HEK293 (cell line): ENCODE results near the gene KIAA1191.
A peak's percentile ranks its signal among the peaks of the same experiment; 100 is the strongest.

Experiments
- CTCF ChIA-PET: fragments of 350-600 bp; formaldehyde crosslinking; extraction: SDS; loops from one replicate; lab custom pipeline; 2021; ENCODE audit warnings: antibody characterized with exemption; lab: Yijun Ruan, JAX
- POLR2A ChIA-PET: fragments of 300-600 bp; formaldehyde crosslinking; extraction: SDS; loops from one replicate; lab custom pipeline; 2020; ENCODE audit warnings: antibody characterized with exemption, inconsistent platforms; lab: Yijun Ruan, JAX
- H3K27ac ChIP-seq: fragments of 200-500 bp; sonication (Bioruptor generic); 2 replicates; pipeline ENCODE4 v1.5.1; 2014; ENCODE audit warnings: low read depth, low read length, control low read depth, inconsistent platforms; ENCODE audit errors: extremely low read depth
- H3K36me3 ChIP-seq, 2 experiments: fragments of 200-500 bp in 1 of 2; sonication (Bioruptor generic) in 1 of 2; 1 replicate in 1 of 2; 2 replicates in 1 of 2; pipeline ENCODE4 v1.5.1; 2014 to 2017; ENCODE audit warnings: inconsistent platforms in 2 of 2, low read length in 2 of 2; ENCODE audit not compliant: control insufficient read depth in 2 of 2, insufficient read depth in 1 of 2
- H3K4me1 ChIP-seq: fragments of 200-500 bp; sonication (Bioruptor generic); 2 replicates; pipeline ENCODE4 v1.5.1; 2014; ENCODE audit warnings: mild to moderate bottlenecking, low read length, inconsistent platforms; ENCODE audit not compliant: control insufficient read depth, insufficient read depth
- H3K4me3 ChIP-seq: 2 replicates; pipeline ENCODE4 v1.5.1; 2011; ENCODE audit warnings: low read depth, mild to moderate bottlenecking, control low read depth, low read length, moderate library complexity
- H3K9me3 ChIP-seq: fragments of 200-500 bp; sonication (Bioruptor generic); 2 replicates; pipeline ENCODE4 v1.5.1; 2014; ENCODE audit warnings: low read depth, low read length, inconsistent platforms; ENCODE audit not compliant: control insufficient read depth, insufficient read depth
- CTCF ChIP-seq: fragments of 450-650 bp; formaldehyde crosslinking; IDR thresholded peaks from 2 replicates; pipeline ENCODE4 v1.5.1; 2016; ENCODE audit warnings: missing biosample characterization, missing genetic modification characterization
- EGR2 ChIP-seq: fragments of 450-650 bp; formaldehyde crosslinking; IDR thresholded peaks from 2 replicates; pipeline ENCODE4 v1.5.1; 2016; ENCODE audit warnings: low read depth, missing biosample characterization, missing genetic modification characterization
- ELK4 ChIP-seq: IDR thresholded peaks from 2 replicates; pipeline ENCODE4 v1.6.1; 2011; ENCODE audit warnings: mild to moderate bottlenecking, low read depth, low read length, borderline replicate concordance
- KLF1 ChIP-seq: fragments of 450-650 bp; formaldehyde crosslinking; IDR thresholded peaks from 2 replicates; pipeline ENCODE4 v1.5.1; 2016; ENCODE audit warnings: missing biosample characterization, missing genetic modification characterization
- KLF10 ChIP-seq: fragments of 450-650 bp; IDR thresholded peaks from 2 replicates; pipeline ENCODE4 v1.5.1; 2018; ENCODE audit warnings: missing biosample characterization, mild to moderate bottlenecking, missing genetic modification characterization
- ZEB2 ChIP-seq: fragments of 450-650 bp; formaldehyde crosslinking; IDR thresholded peaks from 2 replicates; pipeline ENCODE4 v1.5.1; 2016; ENCODE audit warnings: missing biosample characterization, missing genetic modification characterization
- ZFP37 ChIP-seq: fragments of 450-650 bp; formaldehyde crosslinking; IDR thresholded peaks from 2 replicates; pipeline ENCODE4 v1.5.1; 2016; ENCODE audit warnings: missing biosample characterization, missing genetic modification characterization
- ZNF10 ChIP-seq: fragments of 450-650 bp; formaldehyde crosslinking; IDR thresholded peaks from 2 replicates; pipeline ENCODE4 v1.5.1; 2017; ENCODE audit warnings: missing biosample characterization, missing genetic modification characterization
- ZNF148 ChIP-seq: fragments of 450-650 bp; formaldehyde crosslinking; IDR thresholded peaks from 2 replicates; pipeline ENCODE4 v1.5.0; 2017; ENCODE audit warnings: missing biosample characterization, missing genetic modification characterization, borderline replicate concordance
- ZNF19 ChIP-seq: fragments of 450-650 bp; formaldehyde crosslinking; IDR thresholded peaks from 2 replicates; pipeline ENCODE4; 2016; ENCODE audit warnings: missing biosample characterization, missing genetic modification characterization, low read depth
- ZNF341 ChIP-seq: fragments of 450-650 bp; formaldehyde crosslinking; IDR thresholded peaks from 2 replicates; pipeline ENCODE4; 2016; ENCODE audit warnings: low read depth, missing biosample characterization, missing genetic modification characterization
- ZNF394 ChIP-seq: fragments of 450-650 bp; formaldehyde crosslinking; IDR thresholded peaks from 2 replicates; pipeline ENCODE4 v1.5.1; 2016; ENCODE audit warnings: missing biosample characterization, missing genetic modification characterization, mild to moderate bottlenecking, moderate library complexity, borderline replicate concordance
- ZNF404 ChIP-seq: fragments of 450-650 bp; formaldehyde crosslinking; IDR thresholded peaks from 2 replicates; pipeline ENCODE4 v1.5.1; 2017; ENCODE audit warnings: missing biosample characterization, missing genetic modification characterization
- ZNF621 ChIP-seq: fragments of 450-650 bp; formaldehyde crosslinking; IDR thresholded peaks from 2 replicates; pipeline ENCODE4 v1.5.1; 2017; ENCODE audit warnings: missing biosample characterization, missing genetic modification characterization
- TF ChIP-seq, protein P1 (sequence below): fragments of 450-650 bp; formaldehyde crosslinking; IDR thresholded peaks from 2 replicates; pipeline ENCODE4 v1.5.1; 2017; ENCODE audit warnings: missing biosample characterization, mild to moderate bottlenecking, missing genetic modification characterization, moderate library complexity
- TF ChIP-seq, protein P2 (sequence below): fragments of 450-650 bp; formaldehyde crosslinking; conservative IDR thresholded peaks from 2 replicates; pipeline ENCODE4 v1.5.1; 2016; ENCODE audit warnings: low read depth, missing biosample characterization, missing genetic modification characterization
- TF ChIP-seq, protein P3 (sequence below): fragments of 450-650 bp; formaldehyde crosslinking; IDR thresholded peaks from 2 replicates; pipeline ENCODE4 v1.5.1; 2016; ENCODE audit warnings: missing biosample characterization, missing genetic modification characterization

Gene KIAA1191

GRCh38 chr5:176397736-176398420 lies 36.3 kb upstream of the KIAA1191 start:
- ChIA-PET POLR2A (no interaction called here), CTCF (interaction anchor here (0.5 kb wide), 1 partner anchor 61 kb away, joined by 3 read pairs; no protein-coding TSS in a partner anchor)
- H3K9me3 ChIP-seq: no peaks in the 10 kb centered on the region
- 0 out of 2 replicates have a peak, but pooled peaks cover 3% of the 10 kb centered on the region for H3K4me1 ChIP-seq
- no peak overlapping the region for H3K27ac ChIP-seq
- TF ChIP-seq ZNF19 (tag by site-specific recombination): no peak
- TF ChIP-seq ZFP37: no peak
- no peak for TF ChIP-seq ZNF341 (tag by site-specific recombination)
- TF ChIP-seq ZEB2 (tag by site-specific recombination): no peak
- no peak for TF ChIP-seq ELK4
- no peak for TF ChIP-seq ZNF10 (tag by site-specific recombination)
- TF ChIP-seq, protein P1, sequence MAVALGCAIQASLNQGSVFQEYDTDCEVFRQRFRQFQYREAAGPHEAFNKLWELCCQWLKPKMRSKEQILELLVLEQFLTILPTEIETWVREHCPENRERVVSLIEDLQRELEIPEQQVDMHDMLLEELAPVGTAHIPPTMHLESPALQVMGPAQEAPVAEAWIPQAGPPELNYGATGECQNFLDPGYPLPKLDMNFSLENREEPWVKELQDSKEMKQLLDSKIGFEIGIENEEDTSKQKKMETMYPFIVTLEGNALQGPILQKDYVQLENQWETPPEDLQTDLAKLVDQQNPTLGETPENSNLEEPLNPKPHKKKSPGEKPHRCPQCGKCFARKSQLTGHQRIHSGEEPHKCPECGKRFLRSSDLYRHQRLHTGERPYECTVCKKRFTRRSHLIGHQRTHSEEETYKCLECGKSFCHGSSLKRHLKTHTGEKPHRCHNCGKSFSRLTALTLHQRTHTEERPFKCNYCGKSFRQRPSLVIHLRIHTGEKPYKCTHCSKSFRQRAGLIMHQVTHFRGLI (tag by site-specific recombination): no peak
- TF ChIP-seq, protein P2, sequence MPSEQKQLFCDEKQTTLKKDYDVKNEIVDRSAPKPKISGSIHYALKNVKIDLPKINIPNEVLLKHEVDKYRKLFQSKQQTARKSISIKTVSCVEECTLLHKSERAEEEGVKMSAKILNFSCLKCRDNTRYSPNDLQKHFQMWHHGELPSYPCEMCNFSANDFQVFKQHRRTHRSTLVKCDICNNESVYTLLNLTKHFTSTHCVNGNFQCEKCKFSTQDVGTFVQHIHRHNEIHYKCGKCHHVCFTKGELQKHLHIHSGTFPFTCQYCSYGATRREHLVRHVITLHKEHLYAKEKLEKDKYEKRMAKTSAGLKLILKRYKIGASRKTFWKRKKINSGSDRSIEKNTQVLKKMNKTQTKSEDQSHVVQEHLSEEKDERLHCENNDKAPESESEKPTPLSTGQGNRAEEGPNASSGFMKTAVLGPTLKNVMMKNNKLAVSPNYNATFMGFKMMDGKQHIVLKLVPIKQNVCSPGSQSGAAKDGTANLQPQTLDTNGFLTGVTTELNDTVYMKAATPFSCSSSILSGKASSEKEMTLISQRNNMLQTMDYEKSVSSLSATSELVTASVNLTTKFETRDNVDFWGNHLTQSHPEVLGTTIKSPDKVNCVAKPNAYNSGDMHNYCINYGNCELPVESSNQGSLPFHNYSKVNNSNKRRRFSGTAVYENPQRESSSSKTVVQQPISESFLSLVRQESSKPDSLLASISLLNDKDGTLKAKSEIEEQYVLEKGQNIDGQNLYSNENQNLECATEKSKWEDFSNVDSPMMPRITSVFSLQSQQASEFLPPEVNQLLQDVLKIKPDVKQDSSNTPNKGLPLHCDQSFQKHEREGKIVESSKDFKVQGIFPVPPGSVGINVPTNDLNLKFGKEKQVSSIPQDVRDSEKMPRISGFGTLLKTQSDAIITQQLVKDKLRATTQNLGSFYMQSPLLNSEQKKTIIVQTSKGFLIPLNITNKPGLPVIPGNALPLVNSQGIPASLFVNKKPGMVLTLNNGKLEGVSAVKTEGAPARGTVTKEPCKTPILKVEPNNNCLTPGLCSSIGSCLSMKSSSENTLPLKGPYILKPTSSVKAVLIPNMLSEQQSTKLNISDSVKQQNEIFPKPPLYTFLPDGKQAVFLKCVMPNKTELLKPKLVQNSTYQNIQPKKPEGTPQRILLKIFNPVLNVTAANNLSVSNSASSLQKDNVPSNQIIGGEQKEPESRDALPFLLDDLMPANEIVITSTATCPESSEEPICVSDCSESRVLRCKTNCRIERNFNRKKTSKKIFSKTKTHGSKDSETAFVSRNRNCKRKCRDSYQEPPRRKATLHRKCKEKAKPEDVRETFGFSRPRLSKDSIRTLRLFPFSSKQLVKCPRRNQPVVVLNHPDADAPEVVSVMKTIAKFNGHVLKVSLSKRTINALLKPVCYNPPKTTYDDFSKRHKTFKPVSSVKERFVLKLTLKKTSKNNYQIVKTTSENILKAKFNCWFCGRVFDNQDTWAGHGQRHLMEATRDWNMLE (tag by site-specific recombination): no peak
- no peak for TF ChIP-seq ZNF621
- no peak for TF ChIP-seq ZNF394 (tag by site-specific recombination)
- TF ChIP-seq EGR2 (tag by site-specific recombination): peak; percentile 47; the same call in 1 of the 2 replicates
- TF ChIP-seq, protein P3, sequence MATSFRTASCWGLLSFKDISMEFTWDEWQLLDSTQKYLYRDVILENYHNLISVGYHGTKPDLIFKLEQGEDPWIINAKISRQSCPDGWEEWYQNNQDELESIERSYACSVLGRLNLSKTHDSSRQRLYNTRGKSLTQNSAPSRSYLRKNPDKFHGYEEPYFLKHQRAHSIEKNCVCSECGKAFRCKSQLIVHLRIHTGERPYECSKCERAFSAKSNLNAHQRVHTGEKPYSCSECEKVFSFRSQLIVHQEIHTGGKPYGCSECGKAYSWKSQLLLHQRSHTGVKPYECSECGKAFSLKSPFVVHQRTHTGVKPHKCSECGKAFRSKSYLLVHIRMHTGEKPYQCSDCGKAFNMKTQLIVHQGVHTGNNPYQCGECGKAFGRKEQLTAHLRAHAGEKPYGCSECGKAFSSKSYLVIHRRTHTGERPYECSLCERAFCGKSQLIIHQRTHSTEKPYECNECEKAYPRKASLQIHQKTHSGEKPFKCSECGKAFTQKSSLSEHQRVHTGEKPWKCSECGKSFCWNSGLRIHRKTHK (tag by site-specific recombination): no peak
- no peak for TF ChIP-seq ZNF148 (tag by site-specific recombination)
- TF ChIP-seq CTCF: peak; percentile 18; the same call in 1 of the 2 replicates
- TF ChIP-seq KLF10: no peak
- peak; percentile 83 for TF ChIP-seq KLF1 (tag by site-specific recombination)
- TF ChIP-seq ZNF404 (tag by site-specific recombination): no peak
- H3K36me3 ChIP-seq: peaks cover 0 to 25% of the 10 kb centered on the region in 2 experiments; a peak in 2 of 3 replicates
- H3K4me3 ChIP-seq: no peak overlapping the region
